AML-193 (cell line): ENCODE results near the gene ZNF846.
A peak's percentile ranks its signal among the peaks of the same experiment; 100 is the strongest.
"Not testable (repeated sequence)": the region's sequence is repeated elsewhere in the genome, so short reads cannot be mapped to it uniquely, and the experiment has no call there.

ENCODE experiments used
- DNase-seq, 2 experiments: peaks; one replicate each; lab custom pipeline; 2025; lab: John Stamatoyannopoulos, UW

Gene ZNF846

DNA sequence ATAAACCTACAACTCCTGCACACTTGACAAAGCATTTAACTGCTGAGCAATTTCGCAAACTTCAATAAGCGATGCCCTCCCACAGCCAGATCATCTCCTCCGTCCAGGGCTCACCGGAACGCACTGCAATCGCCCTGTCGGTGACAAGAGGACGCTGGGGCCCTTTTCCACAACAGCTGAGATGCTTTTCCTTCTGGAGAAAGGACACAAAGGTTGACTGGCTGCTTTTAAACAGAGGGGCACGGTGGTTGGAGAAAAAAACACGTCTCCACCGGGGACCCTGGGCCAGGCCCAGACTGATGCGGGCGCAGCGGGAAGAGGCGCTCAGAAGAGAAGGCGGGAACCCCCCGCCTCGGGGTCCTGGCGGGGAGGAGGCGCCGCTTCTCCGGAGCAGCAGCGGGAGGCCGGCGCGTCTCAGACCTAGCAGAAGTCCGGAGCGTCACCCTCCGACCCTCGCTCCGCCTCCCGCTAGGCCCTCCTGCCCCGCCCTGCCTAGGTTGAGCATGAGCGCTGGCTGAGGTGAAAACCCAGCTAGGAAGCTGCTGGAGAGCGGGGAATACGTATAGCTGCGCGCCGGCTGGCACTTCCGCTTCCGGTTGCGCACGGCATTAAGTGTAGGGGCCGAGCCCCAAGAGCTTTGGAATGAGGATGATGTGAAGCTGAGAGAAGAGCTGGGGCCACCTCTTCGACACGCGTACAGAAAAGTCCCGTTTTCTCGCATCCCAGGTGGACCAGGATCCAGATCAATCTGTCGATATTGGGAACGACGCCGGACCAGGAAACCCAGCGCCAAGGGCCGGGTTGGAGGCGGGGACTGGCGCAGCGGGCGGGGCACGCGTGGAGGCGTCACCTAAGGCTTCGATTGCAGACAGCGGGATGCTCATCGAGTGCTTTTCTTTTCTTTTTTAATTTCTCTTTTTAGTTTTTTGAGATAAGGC lies at the start of gene ZNF846:
TSS of gene ZNF846 (minus strand) at position 564 of the 938 bp plus-strand sequence. CDS start 3,788 bp downstream, outside the sequence.
- peak; percentile 89 to 93 for DNase-seq

GRCh38 chr19:9818175-9818733 lies 49.7 kb upstream of the ZNF846 start:
- no peak for DNase-seq

GRCh38 chr19:9811139-9811538 lies 42.6 kb upstream of the ZNF846 start:
- DNase-seq: no peak

- no peak for DNase-seq
Observed at GRCh38 chr19:9808855-9809824, 40.6 kb upstream of the ZNF846 start.

DNA sequence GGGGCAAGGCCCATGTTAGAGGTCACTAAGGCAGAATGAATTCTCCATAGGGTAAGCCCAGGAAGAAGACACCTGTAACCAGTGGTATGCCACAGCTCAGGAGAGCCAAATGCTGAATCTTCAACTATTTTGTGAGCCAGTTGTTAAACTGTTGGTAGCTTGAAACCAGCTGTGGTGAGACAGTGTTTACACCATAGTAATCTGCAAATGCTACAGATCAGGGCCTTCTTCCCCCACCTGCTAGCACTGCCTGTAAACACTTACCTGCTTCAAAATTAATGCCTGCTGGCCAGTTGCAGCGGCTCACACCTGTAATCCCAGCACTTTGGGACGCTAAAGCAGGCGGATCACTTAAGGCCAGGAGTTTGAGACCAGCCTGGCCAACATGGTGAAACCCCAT lies 38.3 kb upstream of the ZNF846 start:
- DNase-seq: no peak

DNA sequence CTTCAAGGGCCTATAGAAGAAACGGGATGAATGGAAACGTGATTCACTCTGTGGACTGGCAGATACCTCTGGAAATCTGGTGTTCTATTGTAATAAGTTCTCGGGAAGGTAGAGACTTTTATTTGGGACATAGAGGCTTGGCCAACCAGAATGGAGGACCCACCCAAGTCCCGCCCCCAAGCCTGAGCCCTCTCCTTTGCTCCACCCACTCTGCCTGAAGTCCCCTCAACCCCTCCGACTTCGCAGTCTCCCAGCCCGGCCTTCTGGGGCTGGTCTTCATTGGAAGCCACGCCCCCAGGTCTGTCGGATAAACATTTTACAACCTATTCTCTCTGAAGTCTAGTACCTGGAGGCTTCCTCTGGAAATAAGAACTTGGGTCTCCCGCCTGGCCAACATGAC lies 33.4 kb upstream of the ZNF846 start:
- no peak for DNase-seq

DNA sequence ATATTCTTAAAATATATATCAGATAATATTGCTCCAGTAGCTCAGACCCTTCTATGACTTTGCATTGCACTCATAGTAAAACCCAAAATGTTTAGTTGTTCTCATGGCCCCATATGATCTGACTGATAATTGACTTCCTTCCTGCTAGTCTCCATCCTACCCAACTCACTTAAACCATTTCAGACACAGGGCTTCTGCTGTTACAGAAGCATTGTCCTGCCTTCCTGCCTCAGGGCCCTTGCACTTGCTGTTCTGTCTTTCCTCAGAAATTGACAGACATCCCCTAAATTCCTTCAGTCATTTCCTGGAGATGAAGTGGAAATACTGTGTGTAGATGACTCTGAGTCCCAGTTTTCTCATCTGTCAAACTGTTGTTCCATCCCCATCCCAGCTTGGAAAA lies 30.6 kb upstream of the ZNF846 start:
- DNase-seq: peak in 1 of 2 experiments; percentile 12

- no peak for DNase-seq
Observed at GRCh38 chr19:9797871-9798270, 29.3 kb upstream of the ZNF846 start.

DNA sequence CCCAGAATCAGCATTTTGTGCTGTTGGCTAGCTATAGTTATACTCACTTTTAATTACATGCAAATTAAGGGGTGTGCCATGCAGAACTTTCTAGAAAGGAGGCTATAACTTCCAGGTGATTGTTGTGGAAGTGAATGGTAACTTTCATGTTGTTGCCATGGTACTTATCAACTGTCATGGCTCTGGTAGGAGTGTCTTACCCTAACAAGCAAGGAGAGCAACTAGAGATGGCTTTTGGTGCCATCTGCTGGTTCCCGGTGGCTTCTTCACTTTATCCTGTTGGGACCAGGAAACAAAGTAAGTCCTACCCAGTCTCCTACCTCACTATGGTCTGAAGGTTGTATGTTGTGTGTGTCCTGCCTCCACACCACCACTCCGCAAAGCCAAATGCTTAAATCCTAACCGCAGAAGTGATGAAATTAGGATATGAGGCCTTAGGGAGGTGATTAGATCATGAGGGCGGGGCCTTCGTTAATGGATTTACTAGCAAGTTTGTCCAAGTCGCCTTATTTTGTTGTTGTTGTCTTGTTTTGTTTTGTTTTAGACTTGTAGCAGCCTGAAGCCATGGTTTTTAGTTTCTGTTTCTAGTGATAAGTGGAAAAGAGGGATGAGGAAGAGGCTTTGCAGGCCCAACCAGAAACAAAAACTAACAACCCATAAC lies 27.7 kb upstream of the ZNF846 start:
- peak; percentile 92 to 93 for DNase-seq

DNA sequence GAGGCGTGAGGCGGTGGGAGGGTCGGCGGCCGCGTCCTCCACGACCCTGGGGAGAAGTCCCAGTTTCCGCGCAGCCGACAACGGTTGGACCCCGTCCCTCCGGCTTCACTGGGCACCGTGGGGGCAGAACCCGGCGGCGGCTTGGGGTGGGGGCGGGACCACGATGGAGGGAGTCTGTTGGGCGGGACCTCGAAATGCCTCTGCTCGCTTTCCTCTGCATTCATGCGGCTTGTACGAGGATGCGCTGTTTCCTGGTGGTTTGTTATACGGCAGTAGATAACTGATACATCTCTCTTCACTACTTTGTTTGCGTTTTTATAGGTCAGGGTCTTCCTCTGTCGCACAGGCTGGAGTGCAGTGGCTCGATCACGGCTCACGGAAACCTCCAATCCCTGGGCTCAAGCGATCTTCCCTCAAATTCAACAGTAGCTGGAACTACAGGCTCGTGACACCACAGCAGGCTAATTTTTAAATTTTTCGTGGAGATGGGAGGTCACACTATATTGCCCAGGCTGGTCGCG lies 24.6 kb upstream of the ZNF846 start:
- peak; percentile 38 to 51 for DNase-seq

GRCh38 chr19:9792206-9793070 lies 23.9 kb upstream of the ZNF846 start:
- peak; percentile 82 to 85 for DNase-seq

DNA sequence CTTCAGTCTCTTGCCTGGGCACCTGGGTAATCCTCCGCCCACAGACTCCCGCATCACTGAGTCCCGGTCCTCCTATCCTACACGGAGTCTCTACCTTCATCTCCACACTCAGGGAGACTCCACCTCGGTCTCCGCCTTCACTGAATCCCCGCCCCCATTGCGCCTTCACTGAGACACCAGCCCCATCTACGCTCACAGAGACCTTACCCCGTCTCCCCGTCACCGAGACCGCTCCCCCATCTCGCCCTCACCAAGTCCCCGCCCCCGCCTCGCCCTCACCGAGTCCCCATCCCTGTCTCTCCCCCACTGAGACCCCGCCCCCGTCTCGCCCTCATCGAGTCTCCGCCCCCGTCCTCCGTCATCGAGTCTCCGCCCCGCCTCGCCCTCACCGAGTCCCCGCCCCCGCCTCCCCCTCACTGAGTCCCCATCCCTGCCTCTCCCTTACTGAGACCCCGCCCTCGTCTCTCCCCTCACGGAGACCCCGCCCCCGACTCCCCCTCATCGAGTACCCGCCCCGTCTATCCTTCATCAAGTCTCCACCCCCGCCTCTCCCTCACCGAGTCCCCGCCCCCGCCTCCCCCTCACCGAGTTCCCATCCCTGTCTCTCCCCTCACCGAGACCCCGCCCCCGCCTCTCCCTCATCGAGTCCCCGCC lies 23.1 kb upstream of the ZNF846 start:
- peak; percentile 76 to 81 for DNase-seq

DNA sequence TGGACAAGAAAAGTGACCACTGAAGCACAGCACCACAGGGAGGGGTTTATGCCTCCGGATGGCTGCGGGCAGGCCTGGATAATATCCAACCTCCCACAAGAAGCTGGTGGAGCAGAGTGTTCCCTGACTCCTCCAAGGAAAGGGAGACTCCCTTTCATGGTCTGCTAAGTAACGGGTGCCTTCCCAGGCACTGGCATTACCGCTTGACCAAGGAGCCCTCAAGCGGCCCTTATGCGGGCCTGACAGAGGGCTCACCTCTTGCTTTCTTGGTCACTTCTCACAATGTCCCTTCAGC lies 22.5 kb upstream of the ZNF846 start:
- DNase-seq: not testable (repeated sequence)

- not testable (repeated sequence) for DNase-seq
Observed at GRCh38 chr19:9789579-9789978, 21.0 kb upstream of the ZNF846 start.

- DNase-seq: no peak
Observed at GRCh38 chr19:9789066-9789465, 20.5 kb upstream of the ZNF846 start.

DNA sequence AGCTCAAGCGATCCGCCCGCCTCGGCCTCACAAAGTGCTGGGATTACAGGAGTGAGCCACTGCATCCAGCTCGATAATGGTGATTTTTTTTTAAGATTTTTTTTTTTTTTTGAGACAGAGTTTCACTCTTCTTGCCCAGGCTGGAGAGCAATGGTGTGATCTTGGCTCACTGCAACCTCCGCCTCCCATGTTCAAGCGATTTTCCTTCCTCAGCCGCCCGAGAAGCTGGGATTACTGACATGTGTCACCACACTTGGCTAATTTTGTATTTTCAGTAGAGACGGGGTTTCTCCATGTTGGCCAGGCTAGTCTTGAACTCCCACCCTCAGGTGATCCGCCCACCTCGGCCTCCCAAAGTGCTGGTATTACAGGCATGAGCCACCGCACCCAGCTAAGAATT lies 20.1 kb upstream of the ZNF846 start:
- not testable (repeated sequence) for DNase-seq

DNA sequence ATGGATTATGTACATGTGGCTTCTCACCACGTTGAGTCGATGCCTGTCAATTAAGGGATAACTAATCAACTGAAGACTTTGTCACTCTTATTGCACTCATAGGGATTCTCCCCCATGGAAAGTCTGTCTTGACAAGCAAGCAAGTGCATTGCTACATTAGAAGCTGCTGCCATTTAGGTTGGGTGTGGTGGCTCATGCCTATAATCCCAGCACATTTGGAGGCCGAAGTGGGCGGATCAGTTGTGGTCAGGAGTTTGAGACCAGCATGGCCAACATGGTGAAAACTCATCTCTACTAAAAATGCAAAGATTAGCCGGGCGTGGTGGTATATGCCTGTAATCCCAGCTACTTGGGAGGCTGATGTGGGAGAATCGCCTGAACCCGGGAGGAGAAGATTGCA lies 18.3 kb upstream of the ZNF846 start:
- no peak for DNase-seq

GRCh38 chr19:9786342-9786741 lies 17.8 kb upstream of the ZNF846 start:
- no peak for DNase-seq

- DNase-seq: peak; percentile 85
Observed at GRCh38 chr19:9785367-9786331, 17.1 kb upstream of the ZNF846 start.
